ENCODE measurements around the gene ARID1B. TPM values are rescaled to one million over a fixed set of nuclear protein-coding genes. Genes with fewer than 3 reads are reported as not detected.

The ARID1B gene
- total RNA-seq, 1 donor from 2014 or later = 78.1 TPM

DNA sequence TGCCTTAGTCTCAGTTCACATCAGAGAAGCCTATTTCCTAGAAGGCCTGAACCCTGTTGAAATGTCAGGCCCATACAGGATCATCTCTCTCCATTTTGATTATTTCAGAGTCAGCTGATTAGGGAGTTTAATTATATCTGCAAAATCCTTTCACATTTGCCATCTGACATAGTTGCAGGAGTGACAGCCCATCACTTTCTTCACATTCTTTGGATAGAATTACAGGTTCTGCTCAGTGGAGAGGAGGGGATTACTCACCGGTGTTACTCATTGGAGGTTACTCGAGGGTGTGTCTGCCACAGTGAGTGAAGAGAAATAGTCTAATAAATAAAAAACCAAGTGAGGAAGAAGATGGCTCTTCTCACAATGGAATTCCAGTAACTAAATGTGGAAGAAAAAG, 329.3 kb downstream of the ARID1B start:
- Mint-ChIP-seq H3K4me1 (ENCODE audit: unreplicated experiment) (peaks cover 43% of the 10 kb centered on the region), H3K36me3 (ENCODE audit: unreplicated experiment) (peaks cover 12% of the 10 kb centered on the region), H3K27ac (ENCODE audit: unreplicated experiment) (peak overlapping the region; percentile 88)

DNA sequence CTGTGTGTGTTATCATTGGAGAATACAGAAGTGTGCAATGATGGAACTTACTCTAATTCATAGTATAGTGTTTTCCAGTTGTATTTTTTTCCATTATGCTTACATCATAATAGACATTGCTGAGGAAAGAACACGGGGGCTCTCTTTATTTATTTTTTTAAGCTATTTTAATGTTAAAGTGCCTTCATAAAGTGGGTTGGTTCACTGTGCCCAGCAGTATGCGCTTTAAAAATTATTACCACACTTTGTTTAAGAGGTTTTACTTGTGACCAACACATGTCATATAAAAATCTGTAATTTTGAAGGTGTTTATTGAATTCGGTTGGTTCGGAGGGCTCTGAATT, 330.4 kb downstream of the ARID1B start:
- TF ChIP-seq, protein P1, sequence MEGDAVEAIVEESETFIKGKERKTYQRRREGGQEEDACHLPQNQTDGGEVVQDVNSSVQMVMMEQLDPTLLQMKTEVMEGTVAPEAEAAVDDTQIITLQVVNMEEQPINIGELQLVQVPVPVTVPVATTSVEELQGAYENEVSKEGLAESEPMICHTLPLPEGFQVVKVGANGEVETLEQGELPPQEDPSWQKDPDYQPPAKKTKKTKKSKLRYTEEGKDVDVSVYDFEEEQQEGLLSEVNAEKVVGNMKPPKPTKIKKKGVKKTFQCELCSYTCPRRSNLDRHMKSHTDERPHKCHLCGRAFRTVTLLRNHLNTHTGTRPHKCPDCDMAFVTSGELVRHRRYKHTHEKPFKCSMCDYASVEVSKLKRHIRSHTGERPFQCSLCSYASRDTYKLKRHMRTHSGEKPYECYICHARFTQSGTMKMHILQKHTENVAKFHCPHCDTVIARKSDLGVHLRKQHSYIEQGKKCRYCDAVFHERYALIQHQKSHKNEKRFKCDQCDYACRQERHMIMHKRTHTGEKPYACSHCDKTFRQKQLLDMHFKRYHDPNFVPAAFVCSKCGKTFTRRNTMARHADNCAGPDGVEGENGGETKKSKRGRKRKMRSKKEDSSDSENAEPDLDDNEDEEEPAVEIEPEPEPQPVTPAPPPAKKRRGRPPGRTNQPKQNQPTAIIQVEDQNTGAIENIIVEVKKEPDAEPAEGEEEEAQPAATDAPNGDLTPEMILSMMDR (IDR thresholded peaks at IDR 0.05) = no peak
- H3K9me3 Mint-ChIP-seq (ENCODE audit: unreplicated experiment) = peaks cover 4% of the 10 kb centered on the region
- peak overlapping the region; percentile 88 for H3K27ac Mint-ChIP-seq (ENCODE audit: unreplicated experiment)
- H3K27me3 Mint-ChIP-seq (ENCODE audit: unreplicated experiment) = no peaks in the 10 kb centered on the region
- no peak for DNase-seq (ENCODE audit: extremely low spot score, unreplicated experiment)
- peaks cover 43% of the 10 kb centered on the region for H3K4me1 Mint-ChIP-seq (ENCODE audit: unreplicated experiment)
- H3K4me3 Mint-ChIP-seq (ENCODE audit: unreplicated experiment) = peak overlapping the region; percentile 11
- H3K36me3 Mint-ChIP-seq (ENCODE audit: unreplicated experiment) = peaks cover 17% of the 10 kb centered on the region

More for the DNA sequence above, 329.3 kb downstream of the ARID1B start:
- Mint-ChIP-seq H3K4me3 (ENCODE audit: unreplicated experiment) (no peak overlapping the region), H3K27me3 (ENCODE audit: unreplicated experiment) (no peaks in the 10 kb centered on the region), H3K9me3 (ENCODE audit: unreplicated experiment) (peaks cover 4% of the 10 kb centered on the region)
- TF ChIP-seq, protein P1 (IDR thresholded peaks at IDR 0.05) = no peak
- no peak for DNase-seq (ENCODE audit: extremely low spot score, unreplicated experiment)

DNA sequence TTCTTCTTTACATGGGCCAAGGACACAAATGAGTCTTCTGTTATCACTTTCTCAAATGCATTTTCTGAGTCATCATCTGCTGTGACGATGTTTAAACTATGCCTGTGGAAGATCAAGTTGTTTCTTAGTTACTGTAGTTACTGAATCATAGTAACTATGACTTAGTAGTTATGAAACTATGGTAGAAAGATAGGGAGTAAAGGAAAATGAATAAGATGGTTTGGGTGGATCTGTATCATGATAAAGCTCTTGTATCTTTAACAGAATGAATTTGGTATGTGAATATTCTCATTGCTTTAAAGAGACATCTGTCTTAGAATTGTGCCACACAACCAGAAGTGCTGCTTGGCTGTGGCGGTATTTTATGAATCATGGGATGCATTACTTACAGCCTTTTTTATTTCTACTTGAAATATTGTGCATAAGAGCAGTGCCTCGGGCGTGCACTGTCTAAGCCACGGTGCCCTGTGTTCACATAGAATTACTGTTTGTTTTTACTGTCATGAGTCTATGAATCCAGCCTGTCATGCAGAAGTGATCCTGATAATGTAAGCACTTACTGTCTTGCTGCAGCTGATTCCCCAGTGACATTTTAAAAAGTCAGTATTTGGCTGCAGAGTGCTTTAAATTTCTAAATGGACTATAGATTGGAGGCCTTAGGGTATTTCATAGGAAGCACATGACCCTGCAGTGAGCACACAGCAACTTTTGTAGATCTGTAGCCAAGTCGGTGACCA, 330.9 kb downstream of the ARID1B start:
- H3K4me3 Mint-ChIP-seq (ENCODE audit: unreplicated experiment) = peak overlapping the region; percentile 11
- TF ChIP-seq, protein P1 (IDR thresholded peaks at IDR 0.05) = no peak
- H3K27me3 Mint-ChIP-seq (ENCODE audit: unreplicated experiment) = no peaks in the 10 kb centered on the region
- peaks cover 4% of the 10 kb centered on the region for H3K9me3 Mint-ChIP-seq (ENCODE audit: unreplicated experiment)
- H3K36me3 Mint-ChIP-seq (ENCODE audit: unreplicated experiment) = peaks cover 17% of the 10 kb centered on the region
- DNase-seq (ENCODE audit: extremely low spot score, unreplicated experiment) = no peak
- H3K4me1 Mint-ChIP-seq (ENCODE audit: unreplicated experiment) = peaks cover 43% of the 10 kb centered on the region
- H3K27ac Mint-ChIP-seq (ENCODE audit: unreplicated experiment) = peak overlapping the region; percentile 88

DNA sequence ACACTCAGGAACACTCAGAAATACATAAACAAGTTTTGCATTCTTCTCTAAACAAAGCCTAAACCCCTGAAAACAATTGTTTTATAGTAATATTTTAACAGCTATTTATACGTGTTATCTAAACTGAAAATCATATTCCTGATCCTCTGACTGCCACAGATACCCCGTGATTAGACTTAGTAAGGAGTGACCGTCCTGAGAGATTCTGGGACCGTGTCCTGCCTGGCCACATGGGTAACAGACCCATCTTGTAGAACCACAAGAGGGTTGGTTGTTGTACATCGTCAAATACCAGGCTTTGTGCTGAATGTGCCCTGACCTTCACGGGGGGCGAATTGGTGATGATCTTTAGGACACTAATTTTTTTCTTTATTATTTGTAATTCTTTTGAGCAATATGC, 331.7 kb downstream of the ARID1B start:
- H3K27ac Mint-ChIP-seq (ENCODE audit: unreplicated experiment) = peak overlapping the region; percentile 88
- peaks cover 7% of the 10 kb centered on the region for H3K9me3 Mint-ChIP-seq (ENCODE audit: unreplicated experiment)
- H3K4me3 Mint-ChIP-seq (ENCODE audit: unreplicated experiment) = no peak overlapping the region
- no peaks in the 10 kb centered on the region for H3K27me3 Mint-ChIP-seq (ENCODE audit: unreplicated experiment)
- peaks cover 22% of the 10 kb centered on the region for H3K36me3 Mint-ChIP-seq (ENCODE audit: unreplicated experiment)
- TF ChIP-seq, protein P1 (IDR thresholded peaks at IDR 0.05) = no peak
- H3K4me1 Mint-ChIP-seq (ENCODE audit: unreplicated experiment) = peaks cover 43% of the 10 kb centered on the region
- DNase-seq (ENCODE audit: extremely low spot score, unreplicated experiment) = no peak

DNA sequence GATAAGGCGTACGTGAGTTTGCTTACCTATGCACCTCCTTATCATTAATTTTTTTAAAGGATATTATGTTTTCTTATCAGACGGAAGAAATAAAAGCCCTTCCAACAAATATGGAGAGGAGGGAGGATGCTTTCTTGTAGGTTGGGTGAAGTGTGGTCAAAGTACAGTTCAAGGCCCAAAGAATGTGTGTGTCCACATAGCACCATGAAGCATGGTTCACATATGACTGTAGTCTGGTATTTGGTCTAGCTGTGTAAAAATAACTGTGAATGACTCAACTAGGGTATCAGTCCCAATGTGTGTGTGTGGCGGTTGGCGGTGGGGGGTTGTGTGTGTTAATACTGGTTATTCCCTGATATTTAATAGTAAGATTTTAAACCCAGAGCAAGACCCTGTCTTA, 333.4 kb downstream of the ARID1B start:
- TF ChIP-seq, protein P1 (IDR thresholded peaks at IDR 0.05) = no peak
- H3K27ac Mint-ChIP-seq (ENCODE audit: unreplicated experiment) = no peak overlapping the region

More for the DNA sequence above, 333.4 kb downstream of the ARID1B start:
- H3K4me1 Mint-ChIP-seq (ENCODE audit: unreplicated experiment) = peaks cover 33% of the 10 kb centered on the region
- peaks cover 24% of the 10 kb centered on the region for H3K36me3 Mint-ChIP-seq (ENCODE audit: unreplicated experiment)
- H3K27me3 Mint-ChIP-seq (ENCODE audit: unreplicated experiment) = no peaks in the 10 kb centered on the region
- peaks cover 3% of the 10 kb centered on the region for H3K9me3 Mint-ChIP-seq (ENCODE audit: unreplicated experiment)
- no peak for DNase-seq (ENCODE audit: extremely low spot score, unreplicated experiment)
- no peak overlapping the region for H3K4me3 Mint-ChIP-seq (ENCODE audit: unreplicated experiment)

Data from osteocyte (in vitro differentiated cells).